SK-N-SH (cell line): ENCODE data around the gene KCNQ5. TPM values are rescaled to one million over a fixed set of nuclear protein-coding genes. Genes with fewer than 3 reads are reported as not detected.
A peak's percentile ranks its signal among the peaks of the same experiment; 100 is the strongest.

Experiments
- CTCF ChIA-PET: fragments of 300-600, 350-600 bp; formaldehyde crosslinking; extraction: SDS; loops from one replicate; lab custom pipeline; 2021; lab: Yijun Ruan, JAX
- POLR2A ChIA-PET: fragments of 350-600 bp; sonication (Branson Sonifier 250); formaldehyde crosslinking; extraction: SDS; loops from one replicate; lab custom pipeline; 2020; ENCODE audit warnings: antibody characterized with exemption, inconsistent platforms; lab: Yijun Ruan, JAX
- DNase-seq: peaks from one replicate; pipeline ENCODE4 v3.0.0; 2012
- H2AFZ ChIP-seq: fragments of 200-600 bp; sonication (generic); 2 replicates; pipeline ENCODE4 v1.8.1; 2016; ENCODE audit warnings: antibody characterized with exemption, mild to moderate bottlenecking, low read depth
- H3F3A ChIP-seq: fragments of 200-600 bp; sonication (generic); replicated peaks from 2 replicates; pipeline ENCODE3; 2016; ENCODE audit warnings: antibody characterized with exemption, mild to moderate bottlenecking; ENCODE audit not compliant: insufficient read depth
- H3K27ac ChIP-seq, 2 experiments: fragments of 200-500 bp in 1 of 2; fragments of 200-600 bp in 1 of 2; sonication (Bioruptor generic) in 1 of 2; sonication (generic), shearing (Covaris generic) in 1 of 2; 2 replicates each; pipeline versions ENCODE4 v1.5.1 to v1.6.1; 2014 to 2016; ENCODE audit warnings: low read depth in 2 of 2, inconsistent platforms in 1 of 2, low read length in 1 of 2, mild to moderate bottlenecking in 1 of 2, mixed read lengths in 1 of 2
- H3K27me3 ChIP-seq: fragments of 200-600 bp; sonication (generic), shearing (Covaris generic); 2 replicates; pipeline ENCODE4 v1.6.1; 2016; ENCODE audit warnings: mixed run types; ENCODE audit not compliant: insufficient read depth
- H3K36me3 ChIP-seq, 2 experiments: fragments of 200-500 bp in 1 of 2; fragments of 200-600 bp in 1 of 2; sonication (Bioruptor generic) in 1 of 2; sonication (generic) in 1 of 2; replicated peaks in 1 of 2; 2 replicates each; pipeline versions ENCODE3 to v1.5.1; 2014 to 2016; ENCODE audit warnings: low read length in 1 of 2, mild to moderate bottlenecking in 1 of 2; ENCODE audit not compliant: insufficient read depth in 2 of 2, control insufficient read depth in 1 of 2
- H3K4me1 ChIP-seq, 2 experiments: fragments of 200-500 bp in 1 of 2; fragments of 200-600 bp in 1 of 2; sonication (Bioruptor generic) in 1 of 2; sonication (generic), shearing (Covaris generic) in 1 of 2; 2 replicates each; pipeline versions ENCODE4 v1.5.1 to v1.6.1; 2014 to 2016; ENCODE audit warnings: low read depth in 1 of 2, low read length in 1 of 2, mixed run types in 1 of 2; ENCODE audit not compliant: insufficient read depth in 2 of 2, control insufficient read depth in 1 of 2
- H3K4me2 ChIP-seq: fragments of 200-600 bp; sonication (generic), shearing (Covaris generic); 2 replicates; pipeline ENCODE4 v1.6.1; 2017; ENCODE audit warnings: mixed run types
- H3K4me3 ChIP-seq, 2 experiments: fragments of 200-500 bp in 1 of 2; fragments of 200-600 bp in 1 of 2; sonication (Bioruptor generic) in 1 of 2; sonication (generic), shearing (Covaris generic) in 1 of 2; 2 replicates each; pipeline versions ENCODE4 v1.5.1 to v1.8.1; 2014 to 2016; ENCODE audit warnings: low read depth in 2 of 2, inconsistent platforms in 1 of 2, low read length in 1 of 2, mild to moderate bottlenecking in 1 of 2, mixed read lengths in 1 of 2, moderate library complexity in 1 of 2
- H3K79me2 ChIP-seq: fragments of 200-600 bp; sonication (generic); 2 replicates; pipeline ENCODE4 v1.8.1; 2017; ENCODE audit warnings: mild to moderate bottlenecking; ENCODE audit not compliant: insufficient read depth
- H3K9ac ChIP-seq: fragments of 200-600 bp; sonication (generic); 2 replicates; pipeline ENCODE4 v1.6.1; 2017; ENCODE audit warnings: mixed run types
- H3K9me2 ChIP-seq: fragments of 200-600 bp; sonication (generic); 2 replicates; pipeline ENCODE4 v1.6.1; 2017; ENCODE audit warnings: mixed run types
- H3K9me3 ChIP-seq: fragments of 200-600 bp; sonication (generic); 2 replicates; pipeline ENCODE4 v1.6.1; 2017; ENCODE audit warnings: mixed run types, mild to moderate bottlenecking, moderate library complexity
- H4K20me1 ChIP-seq: fragments of 200-600 bp; sonication (generic); 2 replicates; pipeline ENCODE4 v1.6.1; 2017; ENCODE audit warnings: mild to moderate bottlenecking, mixed run types; ENCODE audit not compliant: insufficient read depth
- CHD2 ChIP-seq: fragments of 150-350 bp; IDR thresholded peaks from 2 replicates; pipeline ENCODE4 v1.6.1; 2018; ENCODE audit warnings: low read length; ENCODE audit not compliant: partially characterized antibody
- ELF1 ChIP-seq: IDR thresholded peaks from 2 replicates; pipeline ENCODE4 v1.4.0; 2012
- EP300 ChIP-seq, 2 experiments: IDR thresholded peaks; 2 replicates each; pipeline versions ENCODE4 v1.4.0 to v1.6.1; 2012; ENCODE audit warnings: borderline replicate concordance in 1 of 2, low read depth in 1 of 2, low read length in 1 of 2
- EZH2phosphoT487 ChIP-seq: fragments of 200-600 bp; sonication (generic); IDR thresholded peaks from 2 replicates; pipeline ENCODE4 v1.6.1; 2017; ENCODE audit warnings: low read depth, mixed run types, mild to moderate bottlenecking, antibody characterized with exemption, moderate library complexity, borderline replicate concordance
- FOXJ3 ChIP-seq: sonication (generic); formaldehyde crosslinking; IDR thresholded peaks from 2 replicates; pipeline ENCODE4 v1.5.1; 2020; ENCODE audit warnings: mild to moderate bottlenecking, missing genetic modification reagents
- FOXM1 ChIP-seq: IDR thresholded peaks from 2 replicates; pipeline ENCODE4 v1.4.0; 2012; ENCODE audit warnings: low read depth, mild to moderate bottlenecking
- GABPA ChIP-seq: IDR thresholded peaks from 2 replicates; pipeline ENCODE4 v1.4.0; 2012; ENCODE audit warnings: low read depth, mild to moderate bottlenecking
- GATA2 ChIP-seq: sonication (generic); formaldehyde crosslinking; IDR thresholded peaks from 2 replicates; pipeline ENCODE4 v1.5.0; 2020; ENCODE audit warnings: mild to moderate bottlenecking, missing genetic modification reagents
- JUND ChIP-seq: IDR thresholded peaks from 2 replicates; pipeline ENCODE4 v1.4.0; 2012
- MEF2A ChIP-seq: IDR thresholded peaks from 2 replicates; pipeline ENCODE4 v1.4.0; 2012; ENCODE audit warnings: low read depth, borderline replicate concordance
- MXI1 ChIP-seq: IDR thresholded peaks from 2 replicates; pipeline ENCODE4 v1.6.1; 2012; ENCODE audit warnings: mild to moderate bottlenecking, low read depth, low read length, improper control_type of control experiment
- NFIC ChIP-seq: IDR thresholded peaks from 2 replicates; pipeline ENCODE4 v1.4.0; 2012; ENCODE audit warnings: borderline replicate concordance
- NRF1 ChIP-seq: IDR thresholded peaks from 2 replicates; pipeline ENCODE4 v1.6.1; 2012; ENCODE audit warnings: low read depth, mild to moderate bottlenecking, low read length
- POLR2AphosphoS5 ChIP-seq: IDR thresholded peaks from 2 replicates; pipeline ENCODE4 v1.6.1; 2012; ENCODE audit warnings: low read depth, low read length
- RAD21 ChIP-seq: IDR thresholded peaks from 2 replicates; pipeline ENCODE4 v1.6.1; 2012; ENCODE audit warnings: mild to moderate bottlenecking, low read length
- RCOR1 ChIP-seq: fragments of 150-350 bp; IDR thresholded peaks from 2 replicates; pipeline ENCODE4 v1.6.1; 2017; ENCODE audit warnings: antibody characterized with exemption, low read length
- RFX5 ChIP-seq: IDR thresholded peaks from 2 replicates; pipeline ENCODE4 v1.6.1; 2012; ENCODE audit warnings: mild to moderate bottlenecking, improper control_type of control experiment, low read length
- RXRA ChIP-seq: IDR thresholded peaks from 2 replicates; pipeline ENCODE4 v1.4.0; 2012; ENCODE audit warnings: low read depth, mild to moderate bottlenecking, borderline replicate concordance
- SIN3A ChIP-seq: IDR thresholded peaks from 2 replicates; pipeline ENCODE4 v1.6.1; 2012; ENCODE audit warnings: low read depth, mild to moderate bottlenecking, low read length, moderate library complexity, borderline replicate concordance
- SMC3 ChIP-seq: IDR thresholded peaks from 2 replicates; pipeline ENCODE4 v1.6.1; 2012; ENCODE audit warnings: low read depth, low read length, improper control_type of control experiment
- TAF1 ChIP-seq: IDR thresholded peaks from 2 replicates; pipeline ENCODE4 v1.6.1; 2012; ENCODE audit warnings: low read depth, mild to moderate bottlenecking, low read length, moderate library complexity, borderline replicate concordance
- TCF12 ChIP-seq: IDR thresholded peaks from 2 replicates; pipeline ENCODE4 v1.4.0; 2012
- TEAD4 ChIP-seq: IDR thresholded peaks from 2 replicates; pipeline ENCODE4 v1.4.0; 2012; ENCODE audit warnings: mild to moderate bottlenecking, borderline replicate concordance; ENCODE audit not compliant: insufficient read depth
- YY1 ChIP-seq: IDR thresholded peaks from 2 replicates; pipeline ENCODE4 v1.4.0; 2012; ENCODE audit warnings: low read depth, mild to moderate bottlenecking
- whole genome bisulfite sequencing: methylation state at CpG from one replicate; pipeline ENCODE4 v1.1.6; 2017; ENCODE audit warnings: low lambda C conversion rate; 5-methylcytosine and 5-hydroxymethylcytosine counted together
- polyA plus RNA-seq, 3 experiments: library from polyadenylated mRNA; depleted of rRNA; stranded (reverse); fragments of >200 nt; gene quantifications; 2 replicates each; pipeline ENCODE4 v1.2.3, GENCODE V29; 2012
- TF ChIP-seq, protein P1 (sequence below): IDR thresholded peaks from 2 replicates; pipeline ENCODE4 v1.4.0; 2012; ENCODE audit warnings: low read depth, borderline replicate concordance
- TF ChIP-seq, protein P2 (sequence below): IDR thresholded peaks from 2 replicates; pipeline ENCODE4 v1.4.0; 2012; ENCODE audit warnings: low read depth
- TF ChIP-seq, protein P3 (sequence below): fragments of 150-350 bp; IDR thresholded peaks from 2 replicates; pipeline ENCODE4 v1.6.1; 2016; ENCODE audit warnings: mild to moderate bottlenecking, low read depth, low read length
- TF ChIP-seq, protein P4 (sequence below): IDR thresholded peaks from 2 replicates; pipeline ENCODE4; 2012
- TF ChIP-seq, protein P5 (sequence below): IDR thresholded peaks from 2 replicates; pipeline ENCODE4 v1.4.0; 2012; ENCODE audit warnings: low read depth, borderline replicate concordance

Gene KCNQ5
- polyA plus RNA-seq, 1 of the 3 experiments (the other 2 are of a cell fraction) = 3.2 TPM

DNA sequence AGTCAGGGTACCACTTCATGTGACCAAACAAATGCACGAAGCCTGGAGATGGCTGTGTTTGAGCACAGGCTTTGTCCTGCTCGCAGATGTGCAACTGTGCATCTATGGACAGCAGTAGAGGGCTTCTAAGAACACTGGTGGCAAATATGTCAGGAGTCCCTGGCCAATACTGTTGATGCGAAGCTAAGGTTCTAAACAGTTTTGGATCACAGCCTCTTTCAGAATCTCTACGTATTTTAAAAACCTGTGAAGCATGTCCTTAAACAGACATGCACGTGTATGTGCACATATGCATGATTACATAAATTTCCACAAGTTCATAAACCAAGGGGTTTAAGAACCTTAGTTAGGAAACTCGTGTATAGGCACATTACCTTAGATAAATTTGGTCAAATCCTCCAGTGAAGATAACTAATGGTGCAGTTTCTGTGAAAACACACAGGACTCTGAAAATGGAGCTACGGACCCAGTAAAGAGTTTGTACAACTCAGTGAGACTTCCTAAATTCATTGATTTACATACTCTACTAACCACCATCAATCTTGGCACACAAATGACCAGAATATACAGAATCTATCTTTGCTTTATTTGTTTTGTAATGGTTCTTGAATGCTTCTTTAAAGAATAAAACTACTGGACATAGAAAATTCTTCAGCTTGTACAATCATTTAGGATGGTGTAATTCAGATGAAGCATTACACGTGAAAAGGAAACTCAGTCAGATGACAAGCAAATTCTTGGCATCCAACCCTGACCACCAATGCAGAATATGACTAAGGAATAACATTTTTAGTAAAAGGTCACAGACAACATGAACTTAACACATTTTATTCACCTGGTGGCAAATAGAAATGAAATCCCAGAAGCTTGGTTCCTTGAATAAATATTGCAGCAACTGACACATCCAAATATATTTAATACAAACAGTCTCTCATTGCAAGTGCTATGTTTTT is 27.4 kb downstream of the KCNQ5 start:
- peaks cover 34% of the 10 kb centered on the region for H3F3A ChIP-seq
- POLR2A ChIA-PET = no interaction called here
- H3K4me1 ChIP-seq = peaks cover 0 to 48% of the 10 kb centered on the region in 2 experiments; a peak in 3 of 4 replicates
- no peak overlapping the region; the same call in 1 of the 2 replicates for H3K9ac ChIP-seq
- peak overlapping the region; percentile 22 to 69; a peak in 3 of 4 replicates for H3K27ac ChIP-seq
- H3K9me2 ChIP-seq = no peaks in the 10 kb centered on the region
- H3K27me3 ChIP-seq = no peaks in the 10 kb centered on the region
- peaks cover 76% of the 10 kb centered on the region for H3K79me2 ChIP-seq
- no peaks in the 10 kb centered on the region for H4K20me1 ChIP-seq
- WGBS = 81% methylated on average over 8 of the region's 8 CpGs
- peaks cover 0 to 4% of the 10 kb centered on the region in 2 experiments for H3K36me3 ChIP-seq
- H2AFZ ChIP-seq = no peak overlapping the region
- CTCF ChIA-PET = interaction anchor here (0.8 to 1.0 kb wide), 2 partner anchors 9 to 11 kb away, joined by 4 read pairs; no protein-coding TSS in a partner anchor
- H3K4me2 ChIP-seq = peak overlapping the region; percentile 28; the same call in 1 of the 2 replicates
- H3K9me3 ChIP-seq = no peaks in the 10 kb centered on the region
- DNase-seq = no peak
- H3K4me3 ChIP-seq = no peak overlapping the region
- TF ChIP-seq CHD2 (no peak), RFX5 (no peak), NRF1 (no peak), SIN3A (no peak), FOXM1 (0 out of 2 replicates have a peak, but pooled peaks have one; percentile 10), RAD21 (no peak), EZH2phosphoT487 (no peak), GABPA (no peak), MXI1 (no peak), TCF12 (peak; percentile 53), TEAD4 (no peak; the same call in 1 of the 2 replicates), NFIC (peak; percentile 86), POLR2AphosphoS5 (peak; percentile 29; the same call in 1 of the 2 replicates), RXRA (peak; percentile 58; the same call in 1 of the 2 replicates), JUND (0 out of 2 replicates have a peak, but pooled peaks have one; percentile 8), SMC3 (no peak), GATA2 (CRISPR knock-in tag) (no peak), FOXJ3 (no peak), MEF2A (peak; percentile 59; the same call in 1 of the 2 replicates), YY1 (no peak), EP300 (IDR thresholded peaks at IDR 0.05; ENCODE audit: borderline replicate concordance in 1 of 2, low read depth in 1 of 2, low read length in 1 of 2) (no peak; a peak in 1 of 4 replicates), TAF1 (no peak), RCOR1 (no peak), ELF1 (no peak)
- TF ChIP-seq, protein P1, sequence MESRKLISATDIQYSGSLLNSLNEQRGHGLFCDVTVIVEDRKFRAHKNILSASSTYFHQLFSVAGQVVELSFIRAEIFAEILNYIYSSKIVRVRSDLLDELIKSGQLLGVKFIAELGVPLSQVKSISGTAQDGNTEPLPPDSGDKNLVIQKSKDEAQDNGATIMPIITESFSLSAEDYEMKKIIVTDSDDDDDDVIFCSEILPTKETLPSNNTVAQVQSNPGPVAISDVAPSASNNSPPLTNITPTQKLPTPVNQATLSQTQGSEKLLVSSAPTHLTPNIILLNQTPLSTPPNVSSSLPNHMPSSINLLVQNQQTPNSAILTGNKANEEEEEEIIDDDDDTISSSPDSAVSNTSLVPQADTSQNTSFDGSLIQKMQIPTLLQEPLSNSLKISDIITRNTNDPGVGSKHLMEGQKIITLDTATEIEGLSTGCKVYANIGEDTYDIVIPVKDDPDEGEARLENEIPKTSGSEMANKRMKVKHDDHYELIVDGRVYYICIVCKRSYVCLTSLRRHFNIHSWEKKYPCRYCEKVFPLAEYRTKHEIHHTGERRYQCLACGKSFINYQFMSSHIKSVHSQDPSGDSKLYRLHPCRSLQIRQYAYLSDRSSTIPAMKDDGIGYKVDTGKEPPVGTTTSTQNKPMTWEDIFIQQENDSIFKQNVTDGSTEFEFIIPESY = no peak
- TF ChIP-seq, protein P2, sequence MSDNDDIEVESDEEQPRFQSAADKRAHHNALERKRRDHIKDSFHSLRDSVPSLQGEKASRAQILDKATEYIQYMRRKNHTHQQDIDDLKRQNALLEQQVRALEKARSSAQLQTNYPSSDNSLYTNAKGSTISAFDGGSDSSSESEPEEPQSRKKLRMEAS = 0 out of 2 replicates have a peak, but pooled peaks have one; percentile 37
- TF ChIP-seq, protein P3, sequence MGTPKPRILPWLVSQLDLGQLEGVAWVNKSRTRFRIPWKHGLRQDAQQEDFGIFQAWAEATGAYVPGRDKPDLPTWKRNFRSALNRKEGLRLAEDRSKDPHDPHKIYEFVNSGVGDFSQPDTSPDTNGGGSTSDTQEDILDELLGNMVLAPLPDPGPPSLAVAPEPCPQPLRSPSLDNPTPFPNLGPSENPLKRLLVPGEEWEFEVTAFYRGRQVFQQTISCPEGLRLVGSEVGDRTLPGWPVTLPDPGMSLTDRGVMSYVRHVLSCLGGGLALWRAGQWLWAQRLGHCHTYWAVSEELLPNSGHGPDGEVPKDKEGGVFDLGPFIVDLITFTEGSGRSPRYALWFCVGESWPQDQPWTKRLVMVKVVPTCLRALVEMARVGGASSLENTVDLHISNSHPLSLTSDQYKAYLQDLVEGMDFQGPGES = no peak
- TF ChIP-seq, protein P4, sequence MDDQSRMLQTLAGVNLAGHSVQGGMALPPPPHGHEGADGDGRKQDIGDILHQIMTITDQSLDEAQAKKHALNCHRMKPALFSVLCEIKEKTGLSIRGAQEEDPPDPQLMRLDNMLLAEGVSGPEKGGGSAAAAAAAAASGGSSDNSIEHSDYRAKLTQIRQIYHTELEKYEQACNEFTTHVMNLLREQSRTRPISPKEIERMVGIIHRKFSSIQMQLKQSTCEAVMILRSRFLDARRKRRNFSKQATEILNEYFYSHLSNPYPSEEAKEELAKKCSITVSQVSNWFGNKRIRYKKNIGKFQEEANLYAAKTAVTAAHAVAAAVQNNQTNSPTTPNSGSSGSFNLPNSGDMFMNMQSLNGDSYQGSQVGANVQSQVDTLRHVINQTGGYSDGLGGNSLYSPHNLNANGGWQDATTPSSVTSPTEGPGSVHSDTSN = no peak; the same call in 1 of the 2 replicates
- TF ChIP-seq, protein P5, sequence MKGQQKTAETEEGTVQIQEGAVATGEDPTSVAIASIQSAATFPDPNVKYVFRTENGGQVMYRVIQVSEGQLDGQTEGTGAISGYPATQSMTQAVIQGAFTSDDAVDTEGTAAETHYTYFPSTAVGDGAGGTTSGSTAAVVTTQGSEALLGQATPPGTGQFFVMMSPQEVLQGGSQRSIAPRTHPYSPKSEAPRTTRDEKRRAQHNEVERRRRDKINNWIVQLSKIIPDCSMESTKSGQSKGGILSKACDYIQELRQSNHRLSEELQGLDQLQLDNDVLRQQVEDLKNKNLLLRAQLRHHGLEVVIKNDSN = no peak
